ENCODE data around the gene RNF213.
"Not testable (repeated sequence)": the region's sequence is repeated elsewhere in the genome, so short reads cannot be mapped to it uniquely, and the experiment has no call there.

Gene RNF213

GRCh38 chr17:80223838-80224497, 36.7 kb upstream of the RNF213 start:
- no peak for DNase-seq (ENCODE audit: low read depth in 2 of 2)

- DNase-seq (ENCODE audit: low read depth in 2 of 2), result no peak
Observed at GRCh38 chr17:80224683-80225082, 36.0 kb upstream of the RNF213 start.

GRCh38 chr17:80225230-80225629, 35.4 kb upstream of the RNF213 start:
- no peak for DNase-seq (ENCODE audit: low read depth in 2 of 2)

GRCh38 chr17:80227156-80227555, 33.5 kb upstream of the RNF213 start:
- DNase-seq (ENCODE audit: low read depth in 2 of 2), result no peak

- no peak for DNase-seq (ENCODE audit: low read depth in 2 of 2)
Observed at GRCh38 chr17:80227666-80228065, 33.0 kb upstream of the RNF213 start.

- DNase-seq (ENCODE audit: low read depth in 2 of 2), result no peak
Observed at GRCh38 chr17:80228477-80228876, 32.2 kb upstream of the RNF213 start.

GRCh38 chr17:80229011-80229410, 31.6 kb upstream of the RNF213 start:
- no peak for DNase-seq (ENCODE audit: low read depth in 2 of 2)

GRCh38 chr17:80232438-80232837, 28.2 kb upstream of the RNF213 start:
- no peak for DNase-seq (ENCODE audit: low read depth in 2 of 2)

GRCh38 chr17:80233202-80233601, 27.4 kb upstream of the RNF213 start:
- DNase-seq (ENCODE audit: low read depth in 2 of 2), result no peak

GRCh38 chr17:80236911-80237310, 23.7 kb upstream of the RNF213 start:
- no peak for DNase-seq (ENCODE audit: low read depth in 2 of 2)

GRCh38 chr17:80237386-80237785, 23.3 kb upstream of the RNF213 start:
- no peak for DNase-seq (ENCODE audit: low read depth in 2 of 2)

GRCh38 chr17:80242505-80242904, 18.1 kb upstream of the RNF213 start:
- DNase-seq (ENCODE audit: low read depth in 2 of 2), result no peak

GRCh38 chr17:80243526-80244433, 16.9 kb upstream of the RNF213 start:
- DNase-seq (ENCODE audit: low read depth in 2 of 2), result no peak

- DNase-seq (ENCODE audit: low read depth in 2 of 2), result not testable (repeated sequence)
Observed at GRCh38 chr17:80244448-80244847, 16.2 kb upstream of the RNF213 start.

- DNase-seq (ENCODE audit: low read depth in 2 of 2), result no peak
Observed at GRCh38 chr17:80244871-80245509, 15.7 kb upstream of the RNF213 start.

- no peak for DNase-seq (ENCODE audit: low read depth in 2 of 2)
Observed at GRCh38 chr17:80245566-80246265, 14.9 kb upstream of the RNF213 start.

GRCh38 chr17:80246266-80246681, 14.4 kb upstream of the RNF213 start:
- DNase-seq (ENCODE audit: low read depth in 2 of 2), result no peak

GRCh38 chr17:80246726-80247125, 13.9 kb upstream of the RNF213 start:
- no peak for DNase-seq (ENCODE audit: low read depth in 2 of 2)

GRCh38 chr17:80247561-80247960, 13.1 kb upstream of the RNF213 start:
- DNase-seq (ENCODE audit: low read depth in 2 of 2), result no peak

GRCh38 chr17:80248001-80248893, 12.4 kb upstream of the RNF213 start:
- no peak for DNase-seq (ENCODE audit: low read depth in 2 of 2)

All from stimulated activated CD4-positive, alpha-beta T cell treated with anti-CD3 and anti-CD28 coated beads, Interleukin-15, amount 100 ng/mL, for 48 hours (primary cell).